K562 (cell line): Measurements from ENCODE around the gene TMED5. TPM values are rescaled to one million over a fixed set of nuclear protein-coding genes. Genes with fewer than 3 reads are reported as not detected.

Experiments
- CHD7 ChIP-seq: fragments of 200-600 bp; sonication (generic); IDR thresholded peaks from one replicate; pipeline ENCODE4 v1.6.1; 2012; ENCODE audit warnings: mild to moderate bottlenecking, low read depth, low read length, inconsistent platforms
- NFE2 ChIP-seq: IDR thresholded peaks from 2 replicates; pipeline ENCODE4 v1.6.1; 2014; ENCODE audit warnings: antibody characterized with exemption, low read depth
- TEAD2 ChIP-seq: fragments of 450-650 bp; IDR thresholded peaks from 2 replicates; pipeline ENCODE4 v1.6.1; 2016; ENCODE audit warnings: missing genetic modification characterization, control low read depth, missing compliant biosample characterization
- polyA plus RNA-seq, 8 experiments: library from polyadenylated mRNA; depleted of rRNA in 4 of 8; stranded (reverse) in 5 of 8; unstranded in 3 of 8; fragments of >200 nt; fragmentation: Nextera tagmentation in 2 of 8; fragmentation: Illumina TruSeq in 1 of 8; extraction: Ambion mirVana in 2 of 8; extraction: Trizol in 1 of 8; gene quantifications; 2 replicates each; pipeline versions ENCODE4 v1.2.1 to v1.2.3, GENCODE V29; 2011 to 2014; ENCODE audit warnings: inconsistent platforms in 1 of 8, missing spikeins in 1 of 8
- total RNA-seq, 7 experiments: library from RNA; depleted of rRNA in 6 of 7; stranded (reverse); fragments of >200 nt in 6 of 7; fragmentation: Illumina TruSeq in 2 of 7; extraction: Trizol in 2 of 7; gene quantifications; 2 replicates each; pipeline versions ENCODE4 v1.2.1 to v1.2.3, GENCODE V29; 2011 to 2021; ENCODE audit warnings: low replicate concordance in 1 of 7
- TF ChIP-seq, protein P1 (sequence below): IDR thresholded peaks from 3 replicates; pipeline ENCODE4 v1.6.1; 2011; ENCODE audit warnings: borderline replicate concordance, mild to moderate bottlenecking, moderate library complexity; ENCODE audit not compliant: insufficient read length; ENCODE audit errors: extremely low read depth
- TF ChIP-seq, protein P2 (sequence below): fragments of 250-450 bp; sonication (Bioruptor Pico); IDR thresholded peaks from 2 replicates; pipeline ENCODE4 v1.5.0; 2021

The TMED5 gene
- total and polyA plus RNA-seq, 9 of the 15 experiments (the other 6 are each of a cell fraction or from before 2014, with no cell fraction given): 28.7 to 83.7 (median 67.2) TPM

GRCh38 chr1:93178418-93178817 lies 1.8 kb downstream of the TMED5 start (continued):
- TF ChIP-seq NFE2: no peak
- no peak for TF ChIP-seq TEAD2
- TF ChIP-seq CHD7: no peak
- TF ChIP-seq, protein P1, sequence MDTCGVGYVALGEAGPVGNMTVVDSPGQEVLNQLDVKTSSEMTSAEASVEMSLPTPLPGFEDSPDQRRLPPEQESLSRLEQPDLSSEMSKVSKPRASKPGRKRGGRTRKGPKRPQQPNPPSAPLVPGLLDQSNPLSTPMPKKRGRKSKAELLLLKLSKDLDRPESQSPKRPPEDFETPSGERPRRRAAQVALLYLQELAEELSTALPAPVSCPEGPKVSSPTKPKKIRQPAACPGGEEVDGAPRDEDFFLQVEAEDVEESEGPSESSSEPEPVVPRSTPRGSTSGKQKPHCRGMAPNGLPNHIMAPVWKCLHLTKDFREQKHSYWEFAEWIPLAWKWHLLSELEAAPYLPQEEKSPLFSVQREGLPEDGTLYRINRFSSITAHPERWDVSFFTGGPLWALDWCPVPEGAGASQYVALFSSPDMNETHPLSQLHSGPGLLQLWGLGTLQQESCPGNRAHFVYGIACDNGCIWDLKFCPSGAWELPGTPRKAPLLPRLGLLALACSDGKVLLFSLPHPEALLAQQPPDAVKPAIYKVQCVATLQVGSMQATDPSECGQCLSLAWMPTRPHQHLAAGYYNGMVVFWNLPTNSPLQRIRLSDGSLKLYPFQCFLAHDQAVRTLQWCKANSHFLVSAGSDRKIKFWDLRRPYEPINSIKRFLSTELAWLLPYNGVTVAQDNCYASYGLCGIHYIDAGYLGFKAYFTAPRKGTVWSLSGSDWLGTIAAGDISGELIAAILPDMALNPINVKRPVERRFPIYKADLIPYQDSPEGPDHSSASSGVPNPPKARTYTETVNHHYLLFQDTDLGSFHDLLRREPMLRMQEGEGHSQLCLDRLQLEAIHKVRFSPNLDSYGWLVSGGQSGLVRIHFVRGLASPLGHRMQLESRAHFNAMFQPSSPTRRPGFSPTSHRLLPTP: no peak
- TF ChIP-seq, protein P2, sequence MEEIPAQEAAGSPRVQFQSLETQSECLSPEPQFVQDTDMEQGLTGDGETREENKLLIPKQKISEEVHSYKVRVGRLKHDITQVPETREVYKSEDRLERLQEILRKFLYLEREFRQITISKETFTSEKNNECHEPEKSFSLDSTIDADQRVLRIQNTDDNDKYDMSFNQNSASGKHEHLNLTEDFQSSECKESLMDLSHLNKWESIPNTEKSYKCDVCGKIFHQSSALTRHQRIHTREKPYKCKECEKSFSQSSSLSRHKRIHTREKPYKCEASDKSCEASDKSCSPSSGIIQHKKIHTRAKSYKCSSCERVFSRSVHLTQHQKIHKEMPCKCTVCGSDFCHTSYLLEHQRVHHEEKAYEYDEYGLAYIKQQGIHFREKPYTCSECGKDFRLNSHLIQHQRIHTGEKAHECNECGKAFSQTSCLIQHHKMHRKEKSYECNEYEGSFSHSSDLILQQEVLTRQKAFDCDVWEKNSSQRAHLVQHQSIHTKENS (CRISPR knock-in tag): no peak
